Esophagus squamous epithelium (tissue), 5 donors: ENCODE results near the gene SH3RF2. TPM values are rescaled to one million over a fixed set of nuclear protein-coding genes. Genes with fewer than 3 reads are reported as not detected.
"Not testable (repeated sequence)": the region's sequence is repeated elsewhere in the genome, so short reads cannot be mapped to it uniquely, and the experiment has no call there.

Source experiments
- DNase-seq: peaks from one replicate; lab custom pipeline; 2025; lab: John Stamatoyannopoulos, UW
- H3K27ac ChIP-seq, 4 donors: fragments of 200-600 bp; sonication (generic); one replicate each; pipeline ENCODE4 v1.5.1; 2016 to 2019; ENCODE audit warnings: mild to moderate bottlenecking in 1 of 4
- H3K27me3 ChIP-seq, 4 donors: fragments of 200-600 bp; sonication (generic); 1 replicate in 3 of 4; 2 replicates in 1 of 4; pipeline versions ENCODE4 v1.5.1 to v1.6.0; 2017 to 2021; ENCODE audit warnings: antibody characterized with exemption in 1 of 4
- H3K36me3 ChIP-seq, 3 donors: fragments of 200-600 bp; sonication (generic); one replicate each; pipeline ENCODE4 v1.5.1; 2016 to 2019
- H3K4me1 ChIP-seq, 3 donors: fragments of 200-600 bp; sonication (generic); one replicate each; pipeline ENCODE4 v1.5.1; 2017 to 2019
- H3K4me3 ChIP-seq, 4 donors: fragments of 200-600 bp; sonication (generic); 1 replicate in 3 of 4; 2 replicates in 1 of 4; pipeline ENCODE4 v1.5.1; 2016 to 2019; ENCODE audit warnings: mild to moderate bottlenecking in 2 of 4, moderate library complexity in 1 of 4
- H3K9me3 ChIP-seq, 3 donors: fragments of 200-600 bp; sonication (generic); one replicate each; pipeline ENCODE4 v1.5.1; 2016 to 2019
- CTCF ChIP-seq, 6 experiments: fragments of 450-650 bp in 4 of 6; fragments of 200-600 bp in 2 of 6; sonication (generic) in 2 of 6; IDR thresholded peaks; one replicate each; pipeline ENCODE4 v1.5.1; 2016 to 2019; ENCODE audit warnings: antibody characterized with exemption in 6 of 6, mild to moderate bottlenecking in 4 of 6, moderate library complexity in 4 of 6
- POLR2A ChIP-seq, 4 donors: fragments of 450-650 bp; IDR thresholded peaks; one replicate each; pipeline ENCODE4 v1.6.1; 2017; ENCODE audit warnings: antibody characterized with exemption in 4 of 4, mild to moderate bottlenecking in 4 of 4, moderate library complexity in 3 of 4
- WGBS, 2 donors: methylation state at CpG; one replicate each; pipeline ENCODE4 v1.1.5; 2018; 5-methylcytosine and 5-hydroxymethylcytosine counted together
- intact Hi-C: fragments of 100-400 bp; cut with DNase I; formaldehyde crosslinking; loops from one replicate; pipeline ENCODE4 v1.15.0; 2022
- total RNA-seq, 4 donors: library from RNA; depleted of rRNA; stranded (reverse); fragments of >200 nt; gene quantifications; one replicate each; pipeline ENCODE4 v1.1.0, GENCODE V29; 2016
- donor health status: DM: yes; HTN: yes; CAD: no.

SH3RF2 gene, protein sequence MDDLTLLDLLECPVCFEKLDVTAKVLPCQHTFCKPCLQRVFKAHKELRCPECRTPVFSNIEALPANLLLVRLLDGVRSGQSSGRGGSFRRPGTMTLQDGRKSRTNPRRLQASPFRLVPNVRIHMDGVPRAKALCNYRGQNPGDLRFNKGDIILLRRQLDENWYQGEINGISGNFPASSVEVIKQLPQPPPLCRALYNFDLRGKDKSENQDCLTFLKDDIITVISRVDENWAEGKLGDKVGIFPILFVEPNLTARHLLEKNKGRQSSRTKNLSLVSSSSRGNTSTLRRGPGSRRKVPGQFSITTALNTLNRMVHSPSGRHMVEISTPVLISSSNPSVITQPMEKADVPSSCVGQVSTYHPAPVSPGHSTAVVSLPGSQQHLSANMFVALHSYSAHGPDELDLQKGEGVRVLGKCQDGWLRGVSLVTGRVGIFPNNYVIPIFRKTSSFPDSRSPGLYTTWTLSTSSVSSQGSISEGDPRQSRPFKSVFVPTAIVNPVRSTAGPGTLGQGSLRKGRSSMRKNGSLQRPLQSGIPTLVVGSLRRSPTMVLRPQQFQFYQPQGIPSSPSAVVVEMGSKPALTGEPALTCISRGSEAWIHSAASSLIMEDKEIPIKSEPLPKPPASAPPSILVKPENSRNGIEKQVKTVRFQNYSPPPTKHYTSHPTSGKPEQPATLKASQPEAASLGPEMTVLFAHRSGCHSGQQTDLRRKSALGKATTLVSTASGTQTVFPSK
- 10 to 100 TPM; 33.4 to 63.1 (median 59.1) TPM for total RNA-seq

GRCh38 chr5:145936401-145937131, at the start of gene SH3RF2:
Gene SH3RF2, plus strand, starts transcription at chr5:145936578. Its CDS starts 1,351 bp downstream, at chr5:145937929.
- peaks cover 0 to 6% (median 0%) of the 10 kb centered on the region in 4 donors for H3K27me3 ChIP-seq
- DNase-seq = no peak
- H3K4me1 ChIP-seq = peaks cover 0 to 94% (median 7%) of the 10 kb centered on the region in 3 donors
- no peaks in the 10 kb centered on the region for H3K9me3 ChIP-seq
- intact Hi-C loops = no loop called here
- no peaks in the 10 kb centered on the region for H3K36me3 ChIP-seq
- H3K4me3 ChIP-seq = peak within 1 kb of the TSS; percentile 54 to 70 (median 58)
- peak within 1 kb of the TSS; percentile 83 to 94 (median 92) for H3K27ac ChIP-seq
- TF ChIP-seq CTCF (IDR thresholded peaks at IDR 0.05) (no peak), POLR2A (IDR thresholded peaks at IDR 0.05) (peak in 3 of 4 donors; percentile 17 to 63 (median 45))
- WGBS, 2 donors = 3 to 6% methylated on average over 21 of the region's 28 CpGs

DNA sequence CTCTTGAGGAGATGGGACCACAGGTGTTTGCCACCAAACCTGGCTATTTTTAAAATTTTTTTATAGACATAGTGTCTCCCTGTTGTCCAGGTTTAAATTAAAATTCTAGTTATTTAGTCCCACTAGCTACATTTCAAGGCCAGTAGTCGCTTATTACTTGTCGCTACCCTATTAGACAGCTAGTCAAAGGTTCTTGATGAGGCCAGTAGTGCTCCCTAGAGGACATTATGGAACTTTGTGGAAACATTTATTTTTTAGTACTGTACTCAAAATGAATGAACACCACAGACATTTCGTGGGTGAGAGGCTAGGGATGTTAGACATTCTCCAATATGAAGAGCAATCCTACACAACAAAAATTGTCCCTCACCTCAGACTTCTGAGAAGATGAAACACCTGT, 49.2 kb upstream of the SH3RF2 start:
- no peaks in the 10 kb centered on the region for H3K36me3 ChIP-seq
- no peak overlapping the region for H3K27ac ChIP-seq
- H3K4me3 ChIP-seq = no peak overlapping the region
- intact Hi-C loops = no loop called here
- no peak for DNase-seq
- no peaks in the 10 kb centered on the region for H3K27me3 ChIP-seq
- 82 to 83% methylated on average over 3 of the region's 3 CpGs for WGBS, 2 donors
- peaks cover 0 to 9% (median 6%) of the 10 kb centered on the region in 3 donors for H3K9me3 ChIP-seq
- H3K4me1 ChIP-seq = no peaks in the 10 kb centered on the region
- TF ChIP-seq CTCF (IDR thresholded peaks at IDR 0.05) (no peak), POLR2A (IDR thresholded peaks at IDR 0.05) (no peak)

DNA sequence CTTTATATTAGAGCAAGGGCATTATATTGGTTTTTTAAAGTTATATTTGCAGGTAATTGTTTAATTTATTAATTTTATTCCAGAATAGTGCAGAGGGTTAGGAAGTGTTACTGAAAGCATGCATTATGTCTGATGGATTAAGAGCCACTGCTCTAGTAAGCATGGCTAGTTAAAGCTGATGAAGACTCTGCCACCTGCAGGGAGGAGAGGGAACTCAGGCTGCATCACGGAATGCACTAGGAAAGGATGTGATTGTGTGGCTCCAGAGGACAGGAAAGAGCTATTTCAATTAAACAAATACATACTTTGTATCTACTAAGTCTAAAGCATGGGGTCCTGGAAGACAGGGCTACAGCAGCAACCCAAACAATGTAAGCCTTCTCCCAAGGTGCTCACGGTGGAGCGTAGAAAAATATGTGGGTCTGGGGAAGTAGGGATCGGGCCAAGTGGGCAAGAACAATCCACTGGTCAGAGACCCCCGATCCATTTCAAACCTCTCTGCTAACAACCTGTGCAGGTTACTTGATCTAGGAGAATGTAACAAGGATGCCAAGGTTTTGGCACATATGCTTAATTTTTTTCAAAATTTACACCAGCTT, 48.3 kb upstream of the SH3RF2 start:
- intact Hi-C loops = no loop called here
- H3K9me3 ChIP-seq = peaks cover 0 to 9% (median 6%) of the 10 kb centered on the region in 3 donors
- 70 to 75% methylated on average over 5 of the region's 5 CpGs for WGBS, 2 donors
- DNase-seq = no peak
- TF ChIP-seq POLR2A (IDR thresholded peaks at IDR 0.05) (no peak), CTCF (IDR thresholded peaks at IDR 0.05) (peak in 5 of 6 experiments; percentile 59 to 74 (median 65))
- H3K36me3 ChIP-seq = no peaks in the 10 kb centered on the region
- H3K27me3 ChIP-seq = no peaks in the 10 kb centered on the region
- no peaks in the 10 kb centered on the region for H3K4me1 ChIP-seq
- no peak overlapping the region for H3K27ac ChIP-seq
- no peak overlapping the region for H3K4me3 ChIP-seq

GRCh38 chr5:145889611-145890010, 46.8 kb upstream of the SH3RF2 start:
- H3K27ac ChIP-seq = no peak overlapping the region
- H3K36me3 ChIP-seq = no peaks in the 10 kb centered on the region
- no peak for DNase-seq
- 82 to 89% methylated on average over 2 of the region's 2 CpGs for WGBS, 2 donors
- intact Hi-C loops = no loop called here
- no peaks in the 10 kb centered on the region for H3K27me3 ChIP-seq
- no peak overlapping the region for H3K4me3 ChIP-seq
- H3K9me3 ChIP-seq = peaks cover 0 to 9% (median 6%) of the 10 kb centered on the region in 3 donors
- H3K4me1 ChIP-seq = no peaks in the 10 kb centered on the region
- TF ChIP-seq CTCF (IDR thresholded peaks at IDR 0.05) (no peak), POLR2A (IDR thresholded peaks at IDR 0.05) (no peak)

- H3K4me1 ChIP-seq, H3K27ac ChIP-seq, H3K4me3 ChIP-seq, H3K9me3 ChIP-seq, intact Hi-C loops, H3K36me3 ChIP-seq, DNase-seq, H3K27me3 ChIP-seq: not testable (repeated sequence)
- 73 to 88% methylated on average over 2 to 5 of the region's 10 CpGs for WGBS, 2 donors
Observed at GRCh38 chr5:145891378-145891777, 45.0 kb upstream of the SH3RF2 start.
